Ascending aorta (tissue), 2 donors: ENCODE data around the gene BCL2L13. TPM values are rescaled to one million over a fixed set of nuclear protein-coding genes. Genes with fewer than 3 reads are reported as not detected.

Experiments
- DNase-seq, 2 donors: peaks; one replicate each; pipeline ENCODE4 v3.0.0-alpha.2; 2019; ENCODE audit warnings: low spot score in 2 of 2
- H3K27ac ChIP-seq, 2 donors: fragments of 200-600 bp; sonication (generic); one replicate each; pipeline ENCODE4 v1.5.1; 2016 to 2017; ENCODE audit warnings: mild to moderate bottlenecking in 1 of 2
- H3K27me3 ChIP-seq: fragments of 200-600 bp; sonication (generic); one replicate; pipeline ENCODE4 v1.5.1; 2017
- H3K36me3 ChIP-seq, 2 donors: fragments of 200-600 bp; sonication (generic); one replicate each; pipeline ENCODE4 v1.5.1; 2016
- H3K4me1 ChIP-seq, 2 donors: fragments of 200-600 bp; sonication (generic); one replicate each; pipeline ENCODE4 v1.5.1; 2016 to 2017; ENCODE audit warnings: mild to moderate bottlenecking in 1 of 2
- H3K4me3 ChIP-seq, 2 donors: fragments of 200-600 bp; sonication (generic); one replicate each; pipeline ENCODE4 v1.5.1; 2016 to 2017; ENCODE audit warnings: mild to moderate bottlenecking in 1 of 2
- H3K9me3 ChIP-seq, 2 donors: fragments of 200-600 bp; sonication (generic); one replicate each; pipeline ENCODE4 v1.5.1; 2016
- intact Hi-C: fragments of 100-400 bp; cut with DNase I; formaldehyde crosslinking; loops from one replicate; pipeline ENCODE4 v1.15.1; 2023
- total RNA-seq: library from RNA; depleted of rRNA; stranded (reverse); fragments of >200 nt; gene quantifications from one replicate; pipeline ENCODE4 v1.1.0, GENCODE V29; 2016
- TF ChIP-seq, protein P1 (sequence below), 3 experiments: fragments of 200-600 bp in 2 of 3; fragments of 450-650 bp in 1 of 3; sonication (generic) in 2 of 3; IDR thresholded peaks; one replicate each; pipeline ENCODE4 v1.5.1; 2016 to 2019; ENCODE audit warnings: antibody characterized with exemption in 3 of 3, mild to moderate bottlenecking in 1 of 3, moderate library complexity in 1 of 3

The BCL2L13 gene
- total RNA-seq, 1 donor from 2014 or later, result 4.6 TPM

DNA sequence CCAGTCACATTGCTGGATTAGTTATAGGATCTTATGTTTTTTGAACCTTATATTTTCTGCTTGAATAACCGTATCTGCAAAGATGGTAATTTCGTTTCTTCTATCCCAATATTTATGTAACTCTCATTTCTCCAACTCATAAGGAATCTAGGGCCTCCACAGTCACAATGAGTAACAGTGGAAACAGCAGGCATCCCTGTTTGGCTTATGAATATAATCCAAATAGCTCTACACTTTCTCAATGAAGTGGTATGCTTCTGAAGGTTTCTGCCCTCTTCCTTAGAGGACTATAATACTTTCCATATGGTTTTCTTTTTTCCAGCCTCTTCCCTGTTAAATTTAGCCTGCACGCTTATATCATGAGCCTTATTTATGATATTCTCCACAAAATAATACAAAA is 26.5 kb upstream of the BCL2L13 start:
- Histone ChIP-seq H3K36me3 (peaks cover 30 to 64% of the 10 kb centered on the region in 2 donors), H3K27me3 (no peaks in the 10 kb centered on the region), H3K27ac (no peak overlapping the region), H3K9me3 (no peaks in the 10 kb centered on the region), H3K4me1 (no peaks in the 10 kb centered on the region), H3K4me3 (no peak overlapping the region)
- no peak for DNase-seq
- intact Hi-C loops, result no loop called here
- TF ChIP-seq, protein P1, sequence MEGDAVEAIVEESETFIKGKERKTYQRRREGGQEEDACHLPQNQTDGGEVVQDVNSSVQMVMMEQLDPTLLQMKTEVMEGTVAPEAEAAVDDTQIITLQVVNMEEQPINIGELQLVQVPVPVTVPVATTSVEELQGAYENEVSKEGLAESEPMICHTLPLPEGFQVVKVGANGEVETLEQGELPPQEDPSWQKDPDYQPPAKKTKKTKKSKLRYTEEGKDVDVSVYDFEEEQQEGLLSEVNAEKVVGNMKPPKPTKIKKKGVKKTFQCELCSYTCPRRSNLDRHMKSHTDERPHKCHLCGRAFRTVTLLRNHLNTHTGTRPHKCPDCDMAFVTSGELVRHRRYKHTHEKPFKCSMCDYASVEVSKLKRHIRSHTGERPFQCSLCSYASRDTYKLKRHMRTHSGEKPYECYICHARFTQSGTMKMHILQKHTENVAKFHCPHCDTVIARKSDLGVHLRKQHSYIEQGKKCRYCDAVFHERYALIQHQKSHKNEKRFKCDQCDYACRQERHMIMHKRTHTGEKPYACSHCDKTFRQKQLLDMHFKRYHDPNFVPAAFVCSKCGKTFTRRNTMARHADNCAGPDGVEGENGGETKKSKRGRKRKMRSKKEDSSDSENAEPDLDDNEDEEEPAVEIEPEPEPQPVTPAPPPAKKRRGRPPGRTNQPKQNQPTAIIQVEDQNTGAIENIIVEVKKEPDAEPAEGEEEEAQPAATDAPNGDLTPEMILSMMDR (IDR thresholded peaks at IDR 0.05), result no peak

DNA sequence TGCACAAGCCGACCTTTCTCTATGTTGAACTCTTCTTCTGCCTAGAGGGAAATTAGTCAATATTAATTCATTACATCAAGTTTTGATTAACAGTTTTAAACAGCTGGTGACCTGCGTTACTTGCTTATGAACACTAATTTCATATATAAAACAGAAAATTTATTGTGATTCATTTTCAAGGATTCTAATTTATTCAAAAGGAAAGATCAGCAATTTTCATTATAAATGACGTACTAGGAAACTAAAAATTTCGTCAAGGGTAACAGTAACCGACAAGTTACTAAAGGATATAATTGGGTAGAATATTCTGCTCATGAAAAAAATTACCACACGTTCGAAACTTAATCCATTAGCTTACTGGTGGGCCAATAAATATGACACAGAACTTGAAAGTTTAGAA is 25.3 kb upstream of the BCL2L13 start:
- no peaks in the 10 kb centered on the region for H3K4me1 ChIP-seq
- H3K4me3 ChIP-seq, result no peak overlapping the region
- intact Hi-C loops, result no loop called here
- H3K9me3 ChIP-seq, result no peaks in the 10 kb centered on the region
- H3K27me3 ChIP-seq, result no peaks in the 10 kb centered on the region
- no peak for DNase-seq
- TF ChIP-seq, protein P1 (IDR thresholded peaks at IDR 0.05), result no peak
- H3K36me3 ChIP-seq, result peaks cover 33 to 68% of the 10 kb centered on the region in 2 donors
- H3K27ac ChIP-seq, result no peak overlapping the region

DNA sequence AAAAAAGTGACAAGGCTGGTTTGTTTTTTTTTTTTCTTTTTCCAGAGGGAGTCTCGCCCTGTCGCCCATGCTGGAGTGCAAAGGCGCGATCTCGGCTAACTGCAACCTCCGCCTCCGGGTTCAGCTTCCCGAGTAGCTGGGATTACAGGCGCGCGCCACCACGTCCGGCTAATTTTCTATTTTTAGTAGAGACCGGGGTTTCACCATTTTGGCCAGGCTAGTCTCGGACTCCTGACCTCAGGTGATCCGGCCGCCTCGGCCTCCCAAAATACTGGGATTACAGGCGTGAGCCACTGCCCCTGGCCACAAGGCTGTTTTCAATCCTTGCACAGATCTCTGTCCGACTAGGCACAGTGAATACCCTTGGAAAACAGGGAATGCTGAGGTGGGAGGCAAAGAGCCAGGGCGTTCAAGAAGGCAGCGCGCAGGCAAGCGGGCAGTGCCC is 10.6 kb upstream of the BCL2L13 start:
- no peak for DNase-seq
- intact Hi-C loops, result loop anchor here (1.0 to 5.0 kb wide), 4 partner anchors 10 to 429 kb away; partner anchors contain the start of gene BCL2L13
- Histone ChIP-seq H3K27ac (peak overlapping the region; percentile 86 to 92), H3K9me3 (no peaks in the 10 kb centered on the region), H3K36me3 (peaks cover 0 to 15% of the 10 kb centered on the region in 2 donors), H3K4me3 (peak overlapping the region; percentile 94 to 95), H3K4me1 (peaks cover 13% of the 10 kb centered on the region in 2 donors), H3K27me3 (no peaks in the 10 kb centered on the region)
- TF ChIP-seq, protein P1 (IDR thresholded peaks at IDR 0.05), result no peak

DNA sequence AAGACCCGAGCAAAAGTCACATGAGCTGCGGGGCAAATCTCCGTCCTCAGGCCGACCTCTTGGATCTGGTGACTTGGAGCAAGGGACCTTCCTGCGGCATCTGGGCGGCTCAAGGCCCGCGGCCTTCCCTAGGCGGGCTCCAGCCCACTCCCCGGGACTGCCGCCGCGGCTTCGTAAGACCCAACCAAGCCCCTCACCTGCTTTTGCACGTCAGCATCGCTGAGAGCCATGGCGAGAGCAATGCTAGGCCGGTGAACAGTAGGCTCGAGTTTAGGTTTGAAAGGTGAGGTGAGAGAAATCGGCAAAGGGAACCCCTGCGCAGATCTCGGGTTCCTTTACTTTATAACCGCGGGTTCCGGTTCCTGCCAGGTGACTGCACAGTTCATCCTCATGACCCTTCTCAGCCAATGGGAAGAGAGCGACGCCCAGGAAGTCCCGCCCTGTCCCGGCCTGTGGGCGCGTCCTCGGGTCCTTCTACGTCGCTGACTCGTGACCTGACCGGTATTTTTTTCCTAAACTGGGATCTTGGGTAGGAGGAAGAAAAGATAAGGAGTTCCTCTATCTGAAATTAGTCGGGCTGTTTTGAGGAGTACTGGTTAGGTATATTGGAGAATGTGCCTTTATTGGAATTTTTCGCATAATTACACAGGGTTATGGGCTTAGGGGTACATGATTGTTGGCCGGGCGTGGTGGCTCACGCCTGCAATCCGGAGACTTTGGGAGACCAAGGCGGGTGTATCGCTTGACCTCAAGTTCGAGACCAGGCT is 10.0 kb upstream of the BCL2L13 start, which contains the start of gene ATP6V1E1:
ATP6V1E1 (minus strand) TSS at position 344 of the 767 bp plus-strand sequence; CDS start at position 230, 114 bp downstream.
- intact Hi-C loops, result loop anchor here (1.0 to 5.0 kb wide), 4 partner anchors 10 to 429 kb away; partner anchors contain the start of gene BCL2L13
- peak within 1 kb of the TSS; percentile 86 to 92 for H3K27ac ChIP-seq
- peak; percentile 90 to 98 for DNase-seq
- H3K4me3 ChIP-seq, result peak within 1 kb of the TSS; percentile 94 to 95
- no peaks in the 10 kb centered on the region for H3K9me3 ChIP-seq
- TF ChIP-seq, protein P1 (IDR thresholded peaks at IDR 0.05), result no peak
- peaks cover 0 to 12% of the 10 kb centered on the region in 2 donors for H3K36me3 ChIP-seq
- H3K4me1 ChIP-seq, result peaks cover 13% of the 10 kb centered on the region in 2 donors
- H3K27me3 ChIP-seq, result no peaks in the 10 kb centered on the region

DNA sequence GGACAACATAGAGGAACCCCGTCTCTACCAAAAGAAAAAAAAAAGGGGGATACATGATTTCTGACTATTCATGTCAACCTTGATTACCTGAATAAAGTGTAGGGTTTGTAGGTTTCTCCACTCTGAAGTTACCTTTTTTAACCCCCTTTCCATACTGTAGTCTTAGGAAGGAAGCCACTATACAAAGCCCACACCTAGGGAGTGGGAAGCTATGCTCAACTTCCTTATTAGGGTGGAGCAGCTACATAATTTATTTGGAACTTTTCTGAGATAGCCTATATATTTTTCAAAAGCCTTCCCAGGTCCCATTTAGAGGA is 9.4 kb upstream of the BCL2L13 start:
- H3K36me3 ChIP-seq, result peaks cover 0 to 10% of the 10 kb centered on the region in 2 donors
- no peaks in the 10 kb centered on the region for H3K27me3 ChIP-seq
- intact Hi-C loops, result loop anchor here (5.0 kb wide), 3 partner anchors 57 to 428 kb away; no protein-coding TSS in a partner anchor
- TF ChIP-seq, protein P1 (IDR thresholded peaks at IDR 0.05), result no peak
- peak overlapping the region; percentile 86 to 92 for H3K27ac ChIP-seq
- DNase-seq, result no peak
- no peaks in the 10 kb centered on the region for H3K9me3 ChIP-seq
- H3K4me3 ChIP-seq, result peak overlapping the region; percentile 94 to 95
- H3K4me1 ChIP-seq, result peaks cover 13% of the 10 kb centered on the region in 2 donors
